ENCODE data around the gene ANAPC15.
A peak's percentile ranks its signal among the peaks of the same experiment; 100 is the strongest.

ANAPC15 gene

GRCh38 chr11:72124046-72124445, 11.6 kb upstream of the ANAPC15 start:
- DNase-seq (ENCODE audit: low read depth) = no peak

GRCh38 chr11:72123117-72123653, 10.7 kb upstream of the ANAPC15 start:
- no peak for DNase-seq (ENCODE audit: low read depth)

GRCh38 chr11:72122607-72123006, 10.1 kb upstream of the ANAPC15 start:
- no peak for DNase-seq (ENCODE audit: low read depth)

GRCh38 chr11:72120930-72121329, 8.4 kb upstream of the ANAPC15 start:
- no peak for DNase-seq (ENCODE audit: low read depth)

GRCh38 chr11:72119198-72119597, 6.7 kb upstream of the ANAPC15 start:
- no peak for DNase-seq (ENCODE audit: low read depth)

GRCh38 chr11:72116019-72116755, 3.7 kb upstream of the ANAPC15 start:
- DNase-seq (ENCODE audit: low read depth) = no peak

- no peak for DNase-seq (ENCODE audit: low read depth)
Measured at GRCh38 chr11:72114570-72114969, 2.1 kb upstream of the ANAPC15 start.

GRCh38 chr11:72112978-72113808, 698 bp upstream of the ANAPC15 start:
- no peak for DNase-seq (ENCODE audit: low read depth)

- DNase-seq (ENCODE audit: low read depth) = no peak
Measured at GRCh38 chr11:72111300-72112142, 974 bp downstream of the ANAPC15 start.

- no peak for DNase-seq (ENCODE audit: low read depth)
Measured at GRCh38 chr11:72105888-72106287, 6.6 kb downstream of the ANAPC15 start, which contains the start of gene TOMT. Gene TOMT, plus strand, starts transcription at chr11:72105924. Its CDS starts 28 bp downstream, at chr11:72105952.

- DNase-seq (ENCODE audit: low read depth) = no peak
Measured at GRCh38 chr11:72103754-72104167, 8.7 kb downstream of the ANAPC15 start.

- peak; percentile 97 for DNase-seq (ENCODE audit: low read depth)
Measured at GRCh38 chr11:72102946-72103753, 9.3 kb downstream of the ANAPC15 start, which contains the start of gene LAMTOR1. Gene LAMTOR1, minus strand, starts transcription at chr11:72103297. Its CDS starts 73 bp downstream, at chr11:72103224.

- no peak for DNase-seq (ENCODE audit: low read depth)
Measured at GRCh38 chr11:72102631-72102945, 9.9 kb downstream of the ANAPC15 start.

- no peak for DNase-seq (ENCODE audit: low read depth)
Measured at GRCh38 chr11:72102162-72102561, 10.3 kb downstream of the ANAPC15 start.

GRCh38 chr11:72100462-72100861, 12.0 kb downstream of the ANAPC15 start:
- DNase-seq (ENCODE audit: low read depth) = no peak

- no peak for DNase-seq (ENCODE audit: low read depth)
Measured at GRCh38 chr11:72100009-72100408, 12.5 kb downstream of the ANAPC15 start.

- DNase-seq (ENCODE audit: low read depth) = no peak
Measured at GRCh38 chr11:72098741-72099140, 13.8 kb downstream of the ANAPC15 start.

GRCh38 chr11:72091292-72091691, 21.2 kb downstream of the ANAPC15 start:
- peak; percentile 37 for DNase-seq (ENCODE audit: low read depth)

- DNase-seq (ENCODE audit: low read depth) = no peak
Measured at GRCh38 chr11:72088076-72088808, 24.3 kb downstream of the ANAPC15 start.

- DNase-seq (ENCODE audit: low read depth) = no peak
Measured at GRCh38 chr11:72085621-72086351, 26.7 kb downstream of the ANAPC15 start.
